Bone marrow (tissue), 2 donors: ENCODE data around the gene CDH8.
"Not testable (repeated sequence)": the region's sequence is repeated elsewhere in the genome, so short reads cannot be mapped to it uniquely, and the experiment has no call there.

Experiments
- DNase-seq, 2 donors: peaks; one replicate each; lab custom pipeline; 2025; lab: John Stamatoyannopoulos, UW

Gene CDH8

GRCh38 chr16:61791464-61791863, 244.8 kb downstream of the CDH8 start:
- DNase-seq: no peak

GRCh38 chr16:61781855-61782254, 254.4 kb downstream of the CDH8 start:
- not testable (repeated sequence) for DNase-seq

- no peak for DNase-seq
Observed at GRCh38 chr16:61780161-61780560, 256.1 kb downstream of the CDH8 start.

- no peak for DNase-seq
Observed at GRCh38 chr16:61770301-61770700, 265.9 kb downstream of the CDH8 start.

- no peak for DNase-seq
Observed at GRCh38 chr16:61763991-61764390, 272.2 kb downstream of the CDH8 start.

GRCh38 chr16:61763013-61763412, 273.2 kb downstream of the CDH8 start:
- DNase-seq: no peak

- DNase-seq: no peak
Observed at GRCh38 chr16:61730997-61731396, 305.2 kb downstream of the CDH8 start.

GRCh38 chr16:61726701-61727100, 309.5 kb downstream of the CDH8 start:
- no peak for DNase-seq

- no peak for DNase-seq
Observed at GRCh38 chr16:61726125-61726524, 310.1 kb downstream of the CDH8 start.

- DNase-seq: no peak
Observed at GRCh38 chr16:61721544-61721943, 314.7 kb downstream of the CDH8 start.

GRCh38 chr16:61715393-61715792, 320.8 kb downstream of the CDH8 start:
- DNase-seq: no peak

GRCh38 chr16:61713787-61714186, 322.5 kb downstream of the CDH8 start:
- DNase-seq: no peak

- not testable (repeated sequence) for DNase-seq
Observed at GRCh38 chr16:61699640-61700039, 336.6 kb downstream of the CDH8 start.

GRCh38 chr16:61684541-61684940, 351.7 kb downstream of the CDH8 start:
- DNase-seq: no peak

GRCh38 chr16:61681673-61682072, 354.6 kb downstream of the CDH8 start:
- DNase-seq: no peak

- no peak for DNase-seq
Observed at GRCh38 chr16:61681124-61681523, 355.1 kb downstream of the CDH8 start.

- DNase-seq: no peak
Observed at GRCh38 chr16:61678182-61678581, 358.1 kb downstream of the CDH8 start.

GRCh38 chr16:61677776-61678175, 358.5 kb downstream of the CDH8 start:
- no peak for DNase-seq

- no peak for DNase-seq
Observed at GRCh38 chr16:61676740-61677139, 359.5 kb downstream of the CDH8 start.

- DNase-seq: no peak
Observed at GRCh38 chr16:61671161-61671560, 365.1 kb downstream of the CDH8 start.

GRCh38 chr16:61665512-61665911, 370.7 kb downstream of the CDH8 start:
- no peak for DNase-seq

- DNase-seq: no peak
Observed at GRCh38 chr16:61659936-61660335, 376.3 kb downstream of the CDH8 start.

- no peak for DNase-seq
Observed at GRCh38 chr16:61654962-61655361, 381.3 kb downstream of the CDH8 start.

GRCh38 chr16:61653544-61653943, 382.7 kb downstream of the CDH8 start:
- no peak for DNase-seq

GRCh38 chr16:61645561-61645960, 390.7 kb downstream of the CDH8 start:
- DNase-seq: no peak
